Nephron (organoid): ENCODE results near the gene CRYGA.

ENCODE experiments used
- H3K27ac Mint-ChIP-seq, 3 experiments: 2 replicates each; pipeline ENCODE4 v1.8.0; 2020; ENCODE audit warnings: mixed read lengths in 3 of 3, mild to moderate bottlenecking in 2 of 3, moderate library complexity in 1 of 3
- H3K27me3 Mint-ChIP-seq: 2 replicates; pipeline ENCODE4 v1.8.0; 2021; ENCODE audit warnings: low read depth, mild to moderate bottlenecking, moderate library complexity, mixed read lengths
- H3K36me3 Mint-ChIP-seq: 2 replicates; pipeline ENCODE4 v1.8.0; 2020; ENCODE audit warnings: low read depth, mixed read lengths
- H3K4me1 Mint-ChIP-seq: 2 replicates; pipeline ENCODE4 v1.8.0; 2020; ENCODE audit warnings: mixed read lengths
- H3K4me3 Mint-ChIP-seq, 3 experiments: 2 replicates each; pipeline ENCODE4 v1.8.0; 2020; ENCODE audit warnings: mild to moderate bottlenecking in 3 of 3, mixed read lengths in 3 of 3, moderate library complexity in 2 of 3
- H3K9me3 Mint-ChIP-seq: 2 replicates; pipeline ENCODE4 v1.8.0; 2020; ENCODE audit warnings: mixed read lengths
- CTCF ChIP-seq, 3 experiments: fragments of 200-600 bp; sonication (generic); IDR thresholded peaks; one replicate each; pipeline ENCODE4 v1.5.0; 2021; ENCODE audit warnings: antibody characterized with exemption in 3 of 3; ENCODE audit not compliant: unreplicated experiment in 3 of 3

The CRYGA gene

GRCh38 chr2:208186465-208186864 lies 23.1 kb upstream of the CRYGA start:
- no peaks in the 10 kb centered on the region for H3K9me3 Mint-ChIP-seq
- peaks cover 10% of the 10 kb centered on the region for H3K4me1 Mint-ChIP-seq

GRCh38 chr2:208183972-208184705 lies 20.8 kb upstream of the CRYGA start:
- Mint-ChIP-seq H3K4me1 (peaks cover 10% of the 10 kb centered on the region), H3K27ac (no peak overlapping the region), H3K36me3 (no peaks in the 10 kb centered on the region), H3K9me3 (no peaks in the 10 kb centered on the region), H3K4me3 (no peak overlapping the region), H3K27me3 (peaks cover 31% of the 10 kb centered on the region)
- no peak for TF ChIP-seq CTCF (IDR thresholded peaks at IDR 0.05; ENCODE audit: unreplicated experiment in 3 of 3)

More at GRCh38 chr2:208186465-208186864, 23.1 kb upstream of the CRYGA start:
- no peak overlapping the region for H3K27ac Mint-ChIP-seq
- no peak overlapping the region for H3K4me3 Mint-ChIP-seq
- H3K36me3 Mint-ChIP-seq = no peaks in the 10 kb centered on the region
- TF ChIP-seq CTCF (IDR thresholded peaks at IDR 0.05; ENCODE audit: unreplicated experiment in 3 of 3) = no peak
- peaks cover 31% of the 10 kb centered on the region for H3K27me3 Mint-ChIP-seq

GRCh38 chr2:208183526-208183925 lies 20.1 kb upstream of the CRYGA start:
- no peaks in the 10 kb centered on the region for H3K36me3 Mint-ChIP-seq
- no peaks in the 10 kb centered on the region for H3K9me3 Mint-ChIP-seq
- H3K4me1 Mint-ChIP-seq = peaks cover 10% of the 10 kb centered on the region
- TF ChIP-seq CTCF (IDR thresholded peaks at IDR 0.05; ENCODE audit: unreplicated experiment in 3 of 3) = no peak
- H3K27ac Mint-ChIP-seq = no peak overlapping the region
- peaks cover 31% of the 10 kb centered on the region for H3K27me3 Mint-ChIP-seq
- no peak overlapping the region for H3K4me3 Mint-ChIP-seq

- H3K4me1 Mint-ChIP-seq = peaks cover 10% of the 10 kb centered on the region
- H3K27me3 Mint-ChIP-seq = peaks cover 31% of the 10 kb centered on the region
- TF ChIP-seq CTCF (IDR thresholded peaks at IDR 0.05; ENCODE audit: unreplicated experiment in 3 of 3) = no peak
- no peak overlapping the region for H3K4me3 Mint-ChIP-seq
- no peaks in the 10 kb centered on the region for H3K9me3 Mint-ChIP-seq
- no peaks in the 10 kb centered on the region for H3K36me3 Mint-ChIP-seq
- H3K27ac Mint-ChIP-seq = no peak overlapping the region
These were observed 19.4 kb upstream of the CRYGA start for GRCh38 chr2:208182835-208183234.

- H3K36me3 Mint-ChIP-seq = no peaks in the 10 kb centered on the region
- no peak for TF ChIP-seq CTCF (IDR thresholded peaks at IDR 0.05; ENCODE audit: unreplicated experiment in 3 of 3)
- H3K4me1 Mint-ChIP-seq = peaks cover 11% of the 10 kb centered on the region
- H3K27me3 Mint-ChIP-seq = peaks cover 13% of the 10 kb centered on the region
- H3K4me3 Mint-ChIP-seq = no peak overlapping the region
- H3K9me3 Mint-ChIP-seq = no peaks in the 10 kb centered on the region
- H3K27ac Mint-ChIP-seq = no peak overlapping the region
These were observed 15.7 kb upstream of the CRYGA start for GRCh38 chr2:208179028-208179609.

GRCh38 chr2:208175840-208176153 lies 12.4 kb upstream of the CRYGA start:
- no peak for TF ChIP-seq CTCF (IDR thresholded peaks at IDR 0.05; ENCODE audit: unreplicated experiment in 3 of 3)
- Mint-ChIP-seq H3K36me3 (no peaks in the 10 kb centered on the region), H3K4me3 (no peak overlapping the region), H3K27me3 (no peaks in the 10 kb centered on the region), H3K9me3 (no peaks in the 10 kb centered on the region), H3K27ac (no peak overlapping the region), H3K4me1 (peaks cover 5% of the 10 kb centered on the region)
